AG04450 (cell line): ENCODE results near the gene TP53TG5. TPM values are rescaled to one million over a fixed set of nuclear protein-coding genes. Genes with fewer than 3 reads are reported as not detected.

Source experiments
- CTCF ChIA-PET: fragments of 300-600, 350-600 bp; formaldehyde crosslinking; extraction: SDS; loops from one replicate; lab custom pipeline; 2022; ENCODE audit warnings: antibody characterized with exemption, inconsistent platforms; lab: Charles Lee
- POLR2A ChIA-PET: fragments of 350-600 bp; formaldehyde crosslinking; extraction: SDS; loops from one replicate; lab custom pipeline; 2021; ENCODE audit warnings: antibody characterized with exemption, inconsistent platforms; lab: Yijun Ruan, JAX
- DNase-seq: peaks from one replicate; pipeline ENCODE4 v3.0.0-alpha.2; 2011; ENCODE audit warnings: low read depth, low spot score
- H3K27ac ChIP-seq: one replicate; pipeline ENCODE4 v1.5.1; 2012; ENCODE audit warnings: low read depth, low read length, control low read depth
- H3K27me3 ChIP-seq: one replicate; pipeline ENCODE4 v1.6.0; 2012; ENCODE audit warnings: low read length; ENCODE audit not compliant: control insufficient read depth, insufficient read depth
- H3K4me3 ChIP-seq: 2 replicates; pipeline ENCODE4 v1.5.1; 2011; ENCODE audit warnings: mild to moderate bottlenecking, low read depth, low read length, control low read depth
- H3K9me3 ChIP-seq: 2 replicates; pipeline ENCODE4 v1.5.1; 2012; ENCODE audit warnings: low read length; ENCODE audit not compliant: control insufficient read depth, insufficient read depth
- polyA plus RNA-seq: library from polyadenylated mRNA; depleted of rRNA; stranded (reverse); fragments of >200 nt; gene quantifications from 2 replicates; pipeline ENCODE4 v1.2.3, GENCODE V29; 2011
- TF ChIP-seq, protein P1 (sequence below): IDR thresholded peaks from 2 replicates; pipeline ENCODE4 v1.5.1; 2011; ENCODE audit warnings: low read depth, low read length, control low read depth, inconsistent platforms

Gene TP53TG5
- polyA plus RNA-seq, 1 experiment = not detected

DNA sequence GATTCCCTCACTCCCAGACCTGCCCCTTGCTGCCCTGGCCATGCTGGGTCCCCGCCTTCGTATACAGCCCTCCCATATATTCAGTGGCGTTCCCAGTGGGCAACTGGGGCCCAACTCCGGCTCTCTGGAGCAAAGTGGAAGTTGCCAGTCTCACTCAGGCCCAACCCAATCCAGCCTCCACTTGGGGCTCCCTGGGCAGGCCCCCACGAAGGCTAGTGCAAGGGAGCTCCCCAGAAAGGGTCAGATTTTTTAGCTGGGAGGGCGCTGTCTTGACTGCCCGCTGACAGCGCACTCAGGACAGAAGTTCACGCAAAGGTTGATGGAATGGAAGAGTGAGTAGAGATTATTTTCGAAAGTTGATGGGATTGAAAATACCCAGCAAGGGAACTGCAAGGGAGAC lies 5.9 kb downstream of the TP53TG5 start:
- Histone ChIP-seq H3K27me3 (no peaks in the 10 kb centered on the region), H3K9me3 (no peaks in the 10 kb centered on the region), H3K4me3 (no peak overlapping the region), H3K27ac (no peak overlapping the region)
- ChIA-PET POLR2A (interaction anchor here (0.9 kb wide), 1 partner anchor 64 kb away, joined by 3 read pairs; no protein-coding TSS in a partner anchor), CTCF (interaction anchor here (1.0 to 9.9 kb wide), 10 partner anchors 8 to 398 kb away, joined by 4 to 194 read pairs (median 30); partner anchors contain the start of genes PIGT and SYS1)
- TF ChIP-seq, protein P1, sequence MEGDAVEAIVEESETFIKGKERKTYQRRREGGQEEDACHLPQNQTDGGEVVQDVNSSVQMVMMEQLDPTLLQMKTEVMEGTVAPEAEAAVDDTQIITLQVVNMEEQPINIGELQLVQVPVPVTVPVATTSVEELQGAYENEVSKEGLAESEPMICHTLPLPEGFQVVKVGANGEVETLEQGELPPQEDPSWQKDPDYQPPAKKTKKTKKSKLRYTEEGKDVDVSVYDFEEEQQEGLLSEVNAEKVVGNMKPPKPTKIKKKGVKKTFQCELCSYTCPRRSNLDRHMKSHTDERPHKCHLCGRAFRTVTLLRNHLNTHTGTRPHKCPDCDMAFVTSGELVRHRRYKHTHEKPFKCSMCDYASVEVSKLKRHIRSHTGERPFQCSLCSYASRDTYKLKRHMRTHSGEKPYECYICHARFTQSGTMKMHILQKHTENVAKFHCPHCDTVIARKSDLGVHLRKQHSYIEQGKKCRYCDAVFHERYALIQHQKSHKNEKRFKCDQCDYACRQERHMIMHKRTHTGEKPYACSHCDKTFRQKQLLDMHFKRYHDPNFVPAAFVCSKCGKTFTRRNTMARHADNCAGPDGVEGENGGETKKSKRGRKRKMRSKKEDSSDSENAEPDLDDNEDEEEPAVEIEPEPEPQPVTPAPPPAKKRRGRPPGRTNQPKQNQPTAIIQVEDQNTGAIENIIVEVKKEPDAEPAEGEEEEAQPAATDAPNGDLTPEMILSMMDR = no peak
- no peak for DNase-seq

DNA sequence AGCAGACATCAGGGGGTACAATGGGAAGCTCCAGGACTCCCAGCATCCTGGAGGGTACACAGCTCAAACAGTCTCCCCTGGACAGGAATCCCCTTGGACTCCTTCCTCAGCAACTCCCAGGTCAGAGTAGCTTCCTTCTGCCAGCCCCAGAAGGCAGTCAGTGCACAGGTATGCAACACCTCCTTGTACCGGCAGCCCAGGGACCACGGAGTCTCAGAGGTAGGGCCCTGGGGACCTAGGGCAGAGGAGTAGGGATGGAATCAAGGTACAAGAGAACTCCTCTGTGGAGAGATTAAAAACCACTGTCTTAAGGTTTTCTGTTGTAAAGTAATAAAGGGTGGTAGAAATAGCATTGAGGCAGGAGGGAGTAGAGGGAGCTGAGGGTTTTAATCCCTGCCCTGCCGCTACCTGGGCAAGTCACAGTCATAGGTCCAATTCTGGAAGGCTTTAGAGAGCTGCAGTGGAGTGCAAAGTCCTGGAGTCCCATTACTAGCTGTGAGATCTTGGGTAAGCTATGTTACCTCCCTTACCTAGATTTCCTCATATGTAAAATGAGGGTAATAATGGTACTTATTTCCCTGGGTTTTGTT lies 7.5 kb downstream of the TP53TG5 start:
- Histone ChIP-seq H3K27me3 (no peaks in the 10 kb centered on the region), H3K9me3 (no peaks in the 10 kb centered on the region), H3K4me3 (no peak overlapping the region), H3K27ac (no peak overlapping the region)
- DNase-seq = no peak
- ChIA-PET CTCF (interaction anchor here (1.0 to 9.9 kb wide), 6 partner anchors 8 to 400 kb away, joined by 4 to 194 read pairs (median 6); partner anchors contain the start of gene SYS1), POLR2A (no interaction called here)
- TF ChIP-seq, protein P1 = no peak

DNA sequence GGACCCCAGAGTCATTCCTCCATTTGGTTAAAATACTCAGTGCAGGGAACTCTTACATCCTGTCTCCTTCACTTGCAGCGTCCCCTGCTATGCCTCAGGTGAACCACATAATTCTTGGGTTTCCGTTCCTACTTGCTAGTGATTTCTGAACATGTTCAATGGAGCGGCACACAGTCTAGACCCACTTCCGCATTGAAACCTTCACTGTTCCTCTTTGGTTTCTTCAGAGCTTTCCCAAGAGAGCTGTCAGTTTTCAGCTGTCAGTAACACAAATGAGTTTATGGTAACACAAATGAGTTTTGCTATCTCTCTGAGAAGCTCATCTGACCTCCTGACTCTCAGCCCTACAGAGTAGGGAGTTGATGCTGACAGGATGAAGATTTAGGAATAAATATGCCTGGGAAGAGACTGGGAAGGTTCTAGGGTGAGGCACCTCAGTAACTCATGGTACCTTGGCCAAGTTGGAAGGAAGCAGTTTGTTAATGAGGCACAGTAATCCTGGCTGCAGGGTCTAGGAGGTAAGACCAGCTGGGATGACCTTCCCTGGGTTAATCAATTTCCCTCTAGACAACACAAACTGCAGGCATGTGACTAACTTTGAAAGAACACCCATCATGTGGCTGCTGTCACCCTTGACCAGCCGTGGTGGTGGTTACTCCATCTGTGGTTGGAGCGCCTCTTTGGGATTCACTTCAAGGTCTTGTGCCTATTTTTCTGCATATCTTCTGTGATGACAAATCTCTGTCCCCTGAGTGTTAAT lies 9.7 kb downstream of the TP53TG5 start:
- no peak for DNase-seq
- no peak overlapping the region for H3K27ac ChIP-seq
- H3K27me3 ChIP-seq = no peaks in the 10 kb centered on the region
- POLR2A ChIA-PET = no interaction called here
- H3K4me3 ChIP-seq = no peak overlapping the region
- TF ChIP-seq, protein P1 = no peak
- CTCF ChIA-PET = interaction anchor here (1.0 to 9.9 kb wide), 4 partner anchors 49 to 403 kb away, joined by 3 to 194 read pairs (median 9); no protein-coding TSS in a partner anchor
- no peaks in the 10 kb centered on the region; the same call in 1 of the 2 replicates for H3K9me3 ChIP-seq

DNA sequence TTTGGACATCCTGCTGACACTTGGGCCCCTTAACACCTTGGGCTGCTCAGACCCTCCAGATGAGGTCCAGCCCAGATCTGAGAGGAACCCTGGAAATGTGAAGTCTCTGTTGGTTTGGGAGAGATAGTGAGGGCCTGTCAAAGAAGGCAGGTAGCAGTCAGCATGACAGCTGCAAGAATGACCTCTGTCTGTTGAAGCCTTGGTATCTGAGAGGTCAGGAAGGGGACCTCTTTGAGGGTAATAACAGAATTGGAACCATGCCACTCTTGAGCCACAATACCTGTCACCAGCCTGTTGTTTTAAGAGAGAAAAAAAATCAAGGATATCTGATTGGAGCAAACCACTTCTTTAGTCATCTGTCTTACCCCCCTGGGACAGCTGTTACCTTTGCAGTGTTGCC lies 11.0 kb downstream of the TP53TG5 start:
- POLR2A ChIA-PET = no interaction called here

More for the DNA sequence above, 11.0 kb downstream of the TP53TG5 start:
- no peak for DNase-seq
- CTCF ChIA-PET = interaction anchor here (0.7 to 1.9 kb wide), 3 partner anchors 48 to 404 kb away, joined by 3 to 8 read pairs (median 5); no protein-coding TSS in a partner anchor
- Histone ChIP-seq H3K27ac (no peak overlapping the region), H3K27me3 (no peaks in the 10 kb centered on the region), H3K9me3 (no peaks in the 10 kb centered on the region; the same call in 1 of the 2 replicates), H3K4me3 (no peak overlapping the region)
- TF ChIP-seq, protein P1 = no peak
